Endodermal cell (in vitro differentiated cells): ENCODE results near the gene SLC35D1. TPM values are rescaled to one million over a fixed set of nuclear protein-coding genes. Genes with fewer than 3 reads are reported as not detected.

Experiments used
- DNase-seq: peaks from one replicate; pipeline ENCODE4 v3.0.0-alpha.2; 2017
- H3K27ac ChIP-seq: 2 replicates; pipeline ENCODE4 v1.5.1; 2013; ENCODE audit warnings: mild to moderate bottlenecking, low read depth, low read length, moderate library complexity
- H3K27me3 ChIP-seq: 2 replicates; pipeline ENCODE4 v1.6.1; 2013; ENCODE audit warnings: mild to moderate bottlenecking, low read length, moderate library complexity; ENCODE audit not compliant: insufficient read depth, control insufficient read depth, poor library complexity, severe bottlenecking
- H3K36me3 ChIP-seq: 2 replicates; pipeline ENCODE4 v1.7.0; 2013; ENCODE audit warnings: mild to moderate bottlenecking, low read length, moderate library complexity; ENCODE audit not compliant: control insufficient read depth, insufficient read depth
- H3K4me1 ChIP-seq: one replicate; pipeline ENCODE4 v1.7.0; 2013; ENCODE audit warnings: low read length; ENCODE audit not compliant: control insufficient read depth, insufficient read depth
- H3K4me3 ChIP-seq: 2 replicates; pipeline ENCODE4 v1.5.1; 2013; ENCODE audit warnings: mild to moderate bottlenecking, low read length, moderate library complexity
- H3K9ac ChIP-seq: 2 replicates; pipeline ENCODE4 v1.6.1; 2013; ENCODE audit warnings: mild to moderate bottlenecking, low read length, moderate library complexity; ENCODE audit not compliant: poor library complexity, severe bottlenecking; ENCODE audit errors: extremely low read depth
- H3K9me3 ChIP-seq: 2 replicates; pipeline ENCODE4 v1.6.1; 2013; ENCODE audit warnings: mild to moderate bottlenecking, low read length, moderate library complexity; ENCODE audit not compliant: control insufficient read depth
- H3K27ac Mint-ChIP-seq: 2 replicates; pipeline ENCODE4 v1.8.0; 2020; ENCODE audit warnings: mixed read lengths
- H3K27me3 Mint-ChIP-seq: 2 replicates; pipeline ENCODE4 v1.8.0; 2021; ENCODE audit warnings: mild to moderate bottlenecking, mixed read lengths; ENCODE audit not compliant: insufficient read depth
- H3K36me3 Mint-ChIP-seq: 2 replicates; pipeline ENCODE4 v1.8.0; 2020; ENCODE audit warnings: low read depth, mixed read lengths
- H3K4me1 Mint-ChIP-seq: 2 replicates; pipeline ENCODE4 v1.8.0; 2020; ENCODE audit warnings: mixed read lengths
- H3K4me3 Mint-ChIP-seq: 2 replicates; pipeline ENCODE4 v1.8.0; 2020; ENCODE audit warnings: mild to moderate bottlenecking, moderate library complexity, mixed read lengths
- H3K9me3 Mint-ChIP-seq: 2 replicates; pipeline ENCODE4 v1.8.0; 2020; ENCODE audit warnings: mild to moderate bottlenecking, mixed read lengths
- CTCF ChIP-seq: fragments of 200-600 bp; sonication (generic); conservative IDR thresholded peaks from 2 replicates; pipeline ENCODE4 v1.5.0; 2021; ENCODE audit warnings: antibody characterized with exemption, mild to moderate bottlenecking
- WGBS, 2 experiments: methylation state at CpG; one replicate each; pipeline versions ENCODE4 v1.1.5 to v1.1.7; 2013; ENCODE audit warnings: missing lambda C conversion rate in 2 of 2, mixed read lengths in 1 of 2; ENCODE audit not compliant: insufficient coverage in 1 of 2, insufficient read length in 1 of 2; 5-methylcytosine and 5-hydroxymethylcytosine counted together
- total RNA-seq, 2 donors: library from RNA; stranded (reverse); fragmentation: NEBNext Ultra II Directional in 1 of 2; extraction: Animal tissue kit (Norgen Biotek cat#: 25700) in 1 of 2; gene quantifications; 2 replicates in 1 of 2; 3 replicates in 1 of 2; pipeline ENCODE4 v1.2.1, GENCODE V29; 2021

The SLC35D1 gene
- total RNA-seq, 2 donors from 2014 or later = 5.5 to 5.9 TPM

DNA sequence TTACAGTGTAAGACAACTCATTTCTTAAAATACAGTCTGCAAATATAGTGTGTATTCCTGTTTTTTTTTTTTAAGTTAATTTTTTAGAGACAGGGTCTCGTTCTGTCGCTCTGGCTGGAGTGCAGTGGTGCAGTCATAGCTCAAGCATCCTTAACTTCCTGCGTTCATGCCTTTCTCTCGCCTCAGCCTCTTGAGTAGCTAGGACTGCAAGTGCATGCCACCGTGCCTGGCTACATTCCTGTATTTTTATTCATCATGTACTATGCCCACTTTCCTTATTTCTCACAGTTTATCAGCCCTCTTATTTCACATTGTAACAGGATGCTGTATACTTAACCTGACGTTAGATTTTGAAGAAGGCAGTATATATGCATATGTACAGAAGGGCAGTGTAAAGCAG lies 102.4 kb downstream of the SLC35D1 start:
- no peak for TF ChIP-seq CTCF
- Histone ChIP-seq H3K9ac (no peak overlapping the region), H3K27ac (no peak overlapping the region), H3K4me3 (no peak overlapping the region), H3K9me3 (no peaks in the 10 kb centered on the region), H3K4me1 (no peaks in the 10 kb centered on the region), H3K36me3 (peaks cover 60% of the 10 kb centered on the region), H3K27me3 (no peaks in the 10 kb centered on the region)
- no peaks in the 10 kb centered on the region for H3K27me3 Mint-ChIP-seq
- H3K27ac Mint-ChIP-seq = no peak overlapping the region
- 94 to 98% methylated on average over 5 to 6 of the region's 6 CpGs for WGBS, 2 experiments
- DNase-seq = no peak
- H3K36me3 Mint-ChIP-seq = peaks cover 56% of the 10 kb centered on the region
- no peaks in the 10 kb centered on the region for H3K4me1 Mint-ChIP-seq
- H3K4me3 Mint-ChIP-seq = no peak overlapping the region
- H3K9me3 Mint-ChIP-seq = no peaks in the 10 kb centered on the region

Other genes starting within 250 kb of the SLC35D1 start
- gene DNAI4, start 129.3 kb downstream of the SLC35D1 start, total RNA-seq = 1 to 10 TPM; 4.6 to 6.7 TPM
- gene MIER1, start 129.2 kb downstream of the SLC35D1 start, total RNA-seq = 10 to 100 TPM; 29.1 to 35.4 TPM
- gene C1orf141, start 80.8 kb upstream of the SLC35D1 start, total RNA-seq = not detected
- not detected for gene IL23R, start 112.3 kb upstream of the SLC35D1 start, total RNA-seq